Breast epithelium (tissue), 4 donors: ENCODE measurements around the gene KCNJ6. TPM values are rescaled to one million over a fixed set of nuclear protein-coding genes. Genes with fewer than 3 reads are reported as not detected.

Experiments
- DNase-seq, 2 donors: peaks; one replicate each; pipeline ENCODE4 v3.0.0-alpha.2; 2019; ENCODE audit warnings: low spot score in 2 of 2
- H3K27ac ChIP-seq, 2 donors: fragments of 200-600 bp; sonication (generic) in 1 of 2; one replicate each; pipeline ENCODE4 v1.5.1; 2016 to 2019; ENCODE audit warnings: mild to moderate bottlenecking in 1 of 2
- H3K27me3 ChIP-seq, 2 donors: fragments of 200-600 bp; sonication (generic) in 1 of 2; one replicate each; pipeline versions ENCODE4 v1.5.1 to v1.6.0; 2017 to 2019; ENCODE audit warnings: control low read depth in 1 of 2, mild to moderate bottlenecking in 1 of 2
- H3K36me3 ChIP-seq: fragments of 200-600 bp; one replicate; pipeline ENCODE4 v1.5.1; 2019
- H3K4me1 ChIP-seq, 2 donors: fragments of 200-600 bp; sonication (generic); one replicate each; pipeline ENCODE4 v1.5.1; 2016 to 2019; ENCODE audit warnings: control low read depth in 1 of 2
- H3K4me3 ChIP-seq, 3 donors: fragments of 200-600 bp; sonication (generic); 1 replicate in 2 of 3; 2 replicates in 1 of 3; pipeline ENCODE4 v1.5.1; 2016 to 2019; ENCODE audit warnings: mild to moderate bottlenecking in 3 of 3, moderate library complexity in 2 of 3
- H3K9me3 ChIP-seq, 2 donors: fragments of 200-600 bp; sonication (generic) in 1 of 2; one replicate each; pipeline ENCODE4 v1.5.1; 2016 to 2019; ENCODE audit warnings: control low read depth in 1 of 2
- POLR2A ChIP-seq: fragments of 450-650 bp; IDR thresholded peaks from one replicate; pipeline ENCODE4 v1.6.1; 2016; ENCODE audit warnings: antibody characterized with exemption, mild to moderate bottlenecking, moderate library complexity
- POLR2AphosphoS5 ChIP-seq, 3 donors: sonication (generic); formaldehyde crosslinking; IDR thresholded peaks; one replicate each; pipeline ENCODE4 v1.6.1; 2017; ENCODE audit warnings: antibody characterized with exemption in 3 of 3
- intact Hi-C: fragments of 100-400 bp; cut with DNase I; formaldehyde crosslinking; loops from one replicate; pipeline ENCODE4 v1.15.1; 2023; ENCODE audit warnings: low total_unique reads
- total RNA-seq, 3 donors: library from RNA; depleted of rRNA; stranded (reverse); fragments of >200 nt; gene quantifications; one replicate each; pipeline ENCODE4 v1.1.0, GENCODE V29; 2016
- TF ChIP-seq, protein P1 (sequence below), 3 donors: fragments of 450-650 bp; IDR thresholded peaks; one replicate each; pipeline ENCODE4 v1.5.1; 2016 to 2017; ENCODE audit warnings: antibody characterized with exemption in 3 of 3, mild to moderate bottlenecking in 3 of 3, moderate library complexity in 3 of 3

Gene KCNJ6
- total RNA-seq, 3 donors from 2014 or later: not detected

DNA sequence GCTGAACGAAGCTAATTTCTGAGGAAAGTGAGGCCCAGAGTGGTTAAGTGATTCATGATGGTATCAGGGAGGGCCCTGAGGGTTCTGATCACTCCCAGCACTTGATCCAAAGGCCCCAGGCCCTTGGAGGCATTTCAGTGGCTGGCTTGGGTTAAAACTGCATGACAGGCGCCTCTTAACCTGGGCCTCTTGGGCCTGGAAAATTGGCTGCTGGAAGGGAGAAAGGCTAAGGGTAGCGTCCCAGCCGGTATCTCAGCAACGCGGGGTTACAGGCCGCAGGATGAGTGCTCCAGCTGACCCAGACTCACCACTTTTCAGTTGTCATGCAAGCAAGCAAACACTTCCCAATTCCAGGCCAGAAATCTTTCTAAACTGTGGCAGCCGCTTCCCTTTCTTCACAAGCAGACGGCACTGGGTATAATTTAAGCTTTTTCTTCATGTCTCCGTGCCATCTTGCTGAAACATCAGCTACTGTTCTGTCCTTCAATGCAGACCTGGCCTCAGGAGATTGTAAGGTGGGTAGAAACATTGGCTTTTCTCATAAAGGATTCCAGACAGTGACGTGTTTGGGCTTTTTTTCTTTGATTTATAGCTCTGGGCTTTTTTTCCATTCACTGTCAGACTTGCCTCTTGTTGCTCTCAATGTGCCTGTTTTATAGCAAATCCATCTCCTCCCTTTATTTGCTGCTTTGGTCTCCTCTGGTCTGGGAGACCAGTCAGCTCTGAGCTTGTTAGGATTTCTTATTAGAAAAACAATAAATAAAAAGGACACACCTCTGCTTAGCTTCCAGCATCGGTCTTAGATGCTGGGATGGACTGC is 229.1 kb downstream of the KCNJ6 start:
- intact Hi-C loops: loop anchor here (10.0 kb wide), 1 partner anchor 1122 kb away; no protein-coding TSS in a partner anchor
- Histone ChIP-seq H3K9me3 (no peaks in the 10 kb centered on the region), H3K4me1 (no peaks in the 10 kb centered on the region), H3K4me3 (no peak overlapping the region), H3K36me3 (no peaks in the 10 kb centered on the region), H3K27me3 (no peaks in the 10 kb centered on the region), H3K27ac (no peak overlapping the region)
- TF ChIP-seq, protein P1, sequence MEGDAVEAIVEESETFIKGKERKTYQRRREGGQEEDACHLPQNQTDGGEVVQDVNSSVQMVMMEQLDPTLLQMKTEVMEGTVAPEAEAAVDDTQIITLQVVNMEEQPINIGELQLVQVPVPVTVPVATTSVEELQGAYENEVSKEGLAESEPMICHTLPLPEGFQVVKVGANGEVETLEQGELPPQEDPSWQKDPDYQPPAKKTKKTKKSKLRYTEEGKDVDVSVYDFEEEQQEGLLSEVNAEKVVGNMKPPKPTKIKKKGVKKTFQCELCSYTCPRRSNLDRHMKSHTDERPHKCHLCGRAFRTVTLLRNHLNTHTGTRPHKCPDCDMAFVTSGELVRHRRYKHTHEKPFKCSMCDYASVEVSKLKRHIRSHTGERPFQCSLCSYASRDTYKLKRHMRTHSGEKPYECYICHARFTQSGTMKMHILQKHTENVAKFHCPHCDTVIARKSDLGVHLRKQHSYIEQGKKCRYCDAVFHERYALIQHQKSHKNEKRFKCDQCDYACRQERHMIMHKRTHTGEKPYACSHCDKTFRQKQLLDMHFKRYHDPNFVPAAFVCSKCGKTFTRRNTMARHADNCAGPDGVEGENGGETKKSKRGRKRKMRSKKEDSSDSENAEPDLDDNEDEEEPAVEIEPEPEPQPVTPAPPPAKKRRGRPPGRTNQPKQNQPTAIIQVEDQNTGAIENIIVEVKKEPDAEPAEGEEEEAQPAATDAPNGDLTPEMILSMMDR (IDR thresholded peaks at IDR 0.05): no peak
- TF ChIP-seq POLR2AphosphoS5 (IDR thresholded peaks at IDR 0.05) (no peak), POLR2A (no peak)
- no peak for DNase-seq

DNA sequence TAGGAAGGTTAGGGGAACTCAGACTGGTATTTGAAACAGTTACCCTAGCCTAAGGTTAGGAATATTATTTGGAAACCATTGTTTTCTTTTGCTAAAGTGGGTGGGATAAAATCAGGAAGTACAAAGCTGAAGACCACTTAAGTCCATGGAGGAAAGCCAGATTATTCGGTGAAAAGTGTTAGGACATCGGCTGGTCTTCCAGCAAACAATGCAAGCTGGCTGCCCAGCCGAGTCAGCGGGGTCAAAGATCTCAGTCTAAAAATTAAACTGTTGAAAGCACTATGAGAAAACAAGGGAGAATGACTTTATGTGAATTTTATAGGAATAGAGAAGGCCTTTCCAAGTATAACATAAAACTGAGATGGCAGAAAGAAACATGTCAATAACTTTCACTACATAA is 231.7 kb downstream of the KCNJ6 start:
- H3K36me3 ChIP-seq: no peaks in the 10 kb centered on the region
- intact Hi-C loops: loop anchor here (10.0 kb wide), 1 partner anchor 1120 kb away; no protein-coding TSS in a partner anchor
- no peak overlapping the region for H3K4me3 ChIP-seq
- H3K4me1 ChIP-seq: no peaks in the 10 kb centered on the region
- no peaks in the 10 kb centered on the region for H3K9me3 ChIP-seq
- no peaks in the 10 kb centered on the region for H3K27me3 ChIP-seq
- TF ChIP-seq, protein P1 (IDR thresholded peaks at IDR 0.05): no peak
- TF ChIP-seq POLR2AphosphoS5 (IDR thresholded peaks at IDR 0.05): no peak
- H3K27ac ChIP-seq: no peak overlapping the region
- DNase-seq: no peak

DNA sequence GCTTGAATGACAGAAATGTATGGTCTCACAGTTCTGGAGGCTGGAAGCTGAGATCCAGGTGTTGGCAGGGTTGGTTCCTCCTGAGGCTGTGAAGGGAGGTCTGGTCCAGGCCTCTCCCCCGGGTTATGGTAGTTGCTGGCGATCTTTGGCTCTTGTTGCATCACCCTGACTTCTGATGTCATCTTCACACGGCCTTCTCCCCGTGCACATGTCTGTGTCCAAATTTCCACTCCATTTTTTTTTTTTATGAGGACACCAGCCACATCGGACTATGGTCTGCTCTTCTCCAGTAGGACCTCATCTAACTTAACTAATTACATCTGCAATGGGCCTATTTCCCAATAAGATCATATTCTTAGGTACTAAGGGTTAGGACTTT is 232.2 kb downstream of the KCNJ6 start:
- H3K4me1 ChIP-seq: no peaks in the 10 kb centered on the region
- TF ChIP-seq, protein P1 (IDR thresholded peaks at IDR 0.05): no peak
- TF ChIP-seq POLR2AphosphoS5 (IDR thresholded peaks at IDR 0.05) (no peak), POLR2A (no peak)
- intact Hi-C loops: loop anchor here (10.0 kb wide), 1 partner anchor 1119 kb away; no protein-coding TSS in a partner anchor
- H3K27me3 ChIP-seq: no peaks in the 10 kb centered on the region
- no peak for DNase-seq
- no peak overlapping the region for H3K4me3 ChIP-seq
- no peak overlapping the region for H3K27ac ChIP-seq
- no peaks in the 10 kb centered on the region for H3K9me3 ChIP-seq
- H3K36me3 ChIP-seq: no peaks in the 10 kb centered on the region

DNA sequence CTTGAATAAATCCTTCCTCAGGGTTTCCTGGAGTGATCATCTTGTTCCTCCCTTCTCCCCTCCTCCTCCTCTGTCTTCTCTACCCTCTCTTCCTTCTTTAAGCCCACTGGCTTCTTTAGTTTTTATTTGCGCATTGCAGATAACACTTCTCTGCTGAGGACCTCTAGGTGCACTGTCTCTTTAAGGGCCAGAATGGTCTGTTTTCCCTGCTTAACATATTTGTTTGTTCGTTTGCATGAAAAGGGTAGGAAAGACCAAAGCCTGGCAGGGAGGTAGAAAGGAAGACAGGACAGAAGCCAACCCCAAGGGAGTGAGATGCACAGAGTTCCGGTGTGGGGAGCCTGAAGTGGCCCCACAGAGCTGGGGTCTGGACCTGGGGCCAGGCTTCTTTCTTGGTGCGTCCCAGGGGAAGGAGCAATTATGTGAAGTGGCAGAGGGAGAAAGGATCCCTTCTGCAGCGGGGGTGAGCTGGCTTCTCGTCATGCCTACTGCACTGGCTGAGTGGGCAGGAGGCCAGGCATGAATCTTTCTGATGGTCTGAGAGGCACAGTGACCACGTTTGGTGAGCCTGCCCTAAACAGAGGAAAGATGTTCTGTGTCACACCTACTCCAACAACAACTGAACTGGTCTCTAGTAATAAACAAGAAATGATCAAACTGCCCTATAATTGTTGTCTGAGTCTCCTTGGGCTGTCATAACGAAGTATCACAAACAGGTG is 232.7 kb downstream of the KCNJ6 start:
- DNase-seq: no peak
- Histone ChIP-seq H3K36me3 (no peaks in the 10 kb centered on the region), H3K4me1 (no peaks in the 10 kb centered on the region), H3K9me3 (no peaks in the 10 kb centered on the region), H3K27ac (no peak overlapping the region), H3K4me3 (no peak overlapping the region), H3K27me3 (no peaks in the 10 kb centered on the region)
- intact Hi-C loops: loop anchor here (10.0 kb wide), 1 partner anchor 1119 kb away; no protein-coding TSS in a partner anchor
- TF ChIP-seq POLR2AphosphoS5 (IDR thresholded peaks at IDR 0.05): no peak
- TF ChIP-seq POLR2A: no peak
- TF ChIP-seq, protein P1 (IDR thresholded peaks at IDR 0.05): no peak

DNA sequence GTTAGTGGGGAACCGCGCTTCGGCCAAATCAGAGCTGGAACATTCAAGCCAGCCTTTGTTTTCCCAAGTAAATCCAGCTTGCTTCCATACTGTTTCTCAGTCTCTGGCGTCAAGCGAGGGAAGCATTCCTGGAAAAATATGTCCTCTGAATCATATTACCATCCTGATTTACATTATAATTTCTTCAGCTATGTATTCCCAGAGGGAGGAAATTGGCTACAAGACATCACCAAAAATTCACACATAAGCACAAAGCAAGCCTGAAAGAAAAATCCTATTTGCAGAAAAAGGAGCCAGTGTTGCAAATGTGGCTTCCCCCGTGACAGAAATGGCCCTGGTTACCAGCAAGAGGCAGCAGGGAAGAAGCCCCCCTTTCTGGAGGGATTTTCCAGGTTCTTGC is 233.3 kb downstream of the KCNJ6 start:
- Histone ChIP-seq H3K9me3 (no peaks in the 10 kb centered on the region), H3K36me3 (no peaks in the 10 kb centered on the region), H3K27me3 (no peaks in the 10 kb centered on the region), H3K4me3 (no peak overlapping the region), H3K4me1 (no peaks in the 10 kb centered on the region), H3K27ac (no peak overlapping the region)
- intact Hi-C loops: loop anchor here (10.0 kb wide), 1 partner anchor 1118 kb away; no protein-coding TSS in a partner anchor
- DNase-seq: no peak
- TF ChIP-seq POLR2A: no peak
- no peak for TF ChIP-seq POLR2AphosphoS5 (IDR thresholded peaks at IDR 0.05)
- TF ChIP-seq, protein P1 (IDR thresholded peaks at IDR 0.05): no peak
